Measurements from ENCODE around the gene BACE2. TPM values are rescaled to one million over a fixed set of nuclear protein-coding genes. Genes with fewer than 3 reads are reported as not detected.

The BACE2 gene
- total and polyA plus RNA-seq, 2 of the 4 experiments (the other 2 are of a cell fraction): 17.0 to 35.5 TPM

GRCh38 chr21:41158026-41158425, 9.9 kb upstream of the BACE2 start:
- BruUV-seq (replicated peaks): no TSS peak
- H3K9me1 ChIP-seq (ENCODE audit: insufficient read depth, low read length): no peaks in the 10 kb centered on the region
- H3K79me1 ChIP-seq (ENCODE audit: low read depth in 1 of 2, low read length in 2 of 2): no peaks in the 10 kb centered on the region
- CTCF ChIA-PET: no interaction called here
- no peak overlapping the region for H4K5ac ChIP-seq (ENCODE audit: low read depth, low read length)
- H3K18ac ChIP-seq (ENCODE audit: low read depth, low read length): no peak overlapping the region
- peaks cover 10% of the 10 kb centered on the region for H3K27me3 ChIP-seq (ENCODE audit: control insufficient read depth, insufficient read depth, low read length)
- no peak overlapping the region for H2AK9ac ChIP-seq (replicated peaks; ENCODE audit: low read depth, low read length, poor library complexity)
- H2BK15ac ChIP-seq (ENCODE audit: low read depth, low read length): no peak overlapping the region
- H2BK20ac ChIP-seq (ENCODE audit: low read depth, low read length): no peak overlapping the region
- ATAC-seq (ENCODE audit: low read depth): no peak
- no peak overlapping the region for H4K8ac ChIP-seq (ENCODE audit: low read depth in 2 of 2, low read length in 2 of 2)
- no peak overlapping the region for H3K4ac ChIP-seq (ENCODE audit: low read depth, low read length)
- no peak overlapping the region for H3K9ac ChIP-seq (ENCODE audit: low read depth, low read length)
- H3K23ac ChIP-seq (ENCODE audit: low read depth, low read length): no peak overlapping the region
- H4K91ac ChIP-seq (ENCODE audit: insufficient read depth, low read depth, low read length): no peak overlapping the region
- H2BK120ac ChIP-seq (ENCODE audit: low read depth, low read length): no peak overlapping the region
- POLR2A ChIA-PET (ENCODE audit: unreplicated experiment): no interaction called here
- H2AFZ ChIP-seq (replicated peaks; ENCODE audit: low read length, poor library complexity): no peak overlapping the region
- no peak overlapping the region for H3K14ac ChIP-seq (replicated peaks; ENCODE audit: low read depth, low read length)
- no peak overlapping the region for H3K56ac ChIP-seq (ENCODE audit: extremely low read depth, insufficient read depth, low read length)
- intact Hi-C loops (cut with micrococcal nuclease) (no loop called here), in situ Hi-C loops (cut with MboI; ENCODE audit: low sequenced_read_pairs) (loop anchor here (25.0 kb wide), 1 partner anchor 379 kb away; no protein-coding TSS in a partner anchor), dilution Hi-C loops (cut with HindIII; ENCODE audit: low sequenced_read_pairs, unreplicated experiment) (no loop called here)
- no peak overlapping the region for H3K27ac ChIP-seq (ENCODE audit: insufficient read depth, low read length)
- H3K4me2 ChIP-seq (ENCODE audit: low read depth, low read length): no peak overlapping the region
- H4K20me1 ChIP-seq (ENCODE audit: insufficient read depth, low read length): no peaks in the 10 kb centered on the region
- no peak for DNase-seq
- no peaks in the 10 kb centered on the region for H3K36me3 ChIP-seq (ENCODE audit: control insufficient read depth, insufficient read depth, low read length)
- WGBS, 2 experiments (ENCODE audit: extremely low coverage in 2 of 2, insufficient read length in 1 of 2): no CpG with 5 or more reads among the region's 2 CpGs
- no peak overlapping the region for H2AK5ac ChIP-seq (ENCODE audit: low read depth, low read length)
- 0 out of 2 replicates have a peak, but pooled peaks have one; percentile 6 for TF ChIP-seq CEBPB (IDR thresholded peaks at IDR 0.05; ENCODE audit: low read depth, low read length)
- TF ChIP-seq USF2 (IDR thresholded peaks at IDR 0.05; ENCODE audit: low read depth, low read length): no peak
- H3K4me1 ChIP-seq (ENCODE audit: control insufficient read depth, insufficient read depth, low read length): no peaks in the 10 kb centered on the region
- no peak overlapping the region for H2BK5ac ChIP-seq (ENCODE audit: low read depth, low read length, poor library complexity, severe bottlenecking)
- no peaks in the 10 kb centered on the region; the same call in 1 of the 2 replicates for H3K9me3 ChIP-seq (ENCODE audit: control insufficient read depth, insufficient read depth, low read length)
- H3K4me3 ChIP-seq (ENCODE audit: insufficient read depth, low read depth, low read length): no peak overlapping the region

All from IMR-90 (cell line).